GM19099 (cell line): Measurements from ENCODE around the gene BZW2.

Source experiments
- POLR2A ChIP-seq: IDR thresholded peaks from 3 replicates; pipeline ENCODE4 v1.6.1; 2011; ENCODE audit warnings: low read depth; ENCODE audit not compliant: insufficient read length; ENCODE audit errors: extremely low read depth

BZW2 gene

DNA sequence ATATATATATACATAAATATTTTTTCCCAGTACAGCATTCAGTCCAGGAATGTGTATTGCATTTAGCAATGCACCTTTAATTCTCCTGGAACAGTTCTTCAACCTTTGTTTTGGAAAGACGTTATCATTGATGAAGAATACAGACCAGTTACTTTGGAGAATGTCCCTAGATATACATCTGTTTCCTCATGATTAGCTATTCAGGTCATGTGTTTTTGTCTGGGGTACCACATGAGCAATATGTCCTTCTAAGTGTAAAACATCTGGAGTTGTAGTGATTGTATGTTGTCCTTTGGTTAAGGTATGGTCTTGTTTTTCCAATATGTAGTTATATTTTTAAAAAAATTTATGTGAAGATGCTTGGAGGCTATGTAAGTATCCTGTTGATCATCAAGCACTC is 10.2 kb downstream of the BZW2 start:
- no peak for TF ChIP-seq POLR2A

DNA sequence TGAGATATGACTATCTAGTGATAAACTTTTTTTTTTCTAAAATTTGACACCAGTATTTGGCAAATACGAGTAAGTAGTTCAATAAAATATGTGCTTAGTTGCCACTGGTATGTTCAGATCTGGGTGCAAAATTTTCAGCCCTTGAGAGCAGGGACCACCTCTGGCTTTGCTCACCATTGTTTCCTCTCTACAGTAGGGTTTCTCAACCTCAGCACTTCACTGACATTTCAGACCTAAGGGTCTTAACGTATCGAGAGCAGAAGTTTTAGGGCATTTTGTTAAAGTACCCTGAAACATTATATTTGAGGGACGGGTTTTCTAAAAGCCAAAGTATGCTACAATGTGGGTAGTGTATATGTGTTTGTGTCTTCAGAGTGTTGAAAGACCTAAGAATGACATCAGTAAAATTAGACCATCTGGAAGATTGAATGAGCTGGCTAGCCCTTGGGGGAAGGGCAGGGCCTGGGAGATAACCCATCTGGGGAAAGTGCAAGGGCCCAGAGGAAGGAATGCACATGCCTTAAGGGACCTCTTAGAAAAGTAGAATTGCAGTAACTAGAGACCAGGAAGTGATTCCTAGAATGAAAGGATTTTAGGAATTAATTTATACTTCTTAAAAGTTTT is 11.8 kb downstream of the BZW2 start:
- TF ChIP-seq POLR2A, result no peak

DNA sequence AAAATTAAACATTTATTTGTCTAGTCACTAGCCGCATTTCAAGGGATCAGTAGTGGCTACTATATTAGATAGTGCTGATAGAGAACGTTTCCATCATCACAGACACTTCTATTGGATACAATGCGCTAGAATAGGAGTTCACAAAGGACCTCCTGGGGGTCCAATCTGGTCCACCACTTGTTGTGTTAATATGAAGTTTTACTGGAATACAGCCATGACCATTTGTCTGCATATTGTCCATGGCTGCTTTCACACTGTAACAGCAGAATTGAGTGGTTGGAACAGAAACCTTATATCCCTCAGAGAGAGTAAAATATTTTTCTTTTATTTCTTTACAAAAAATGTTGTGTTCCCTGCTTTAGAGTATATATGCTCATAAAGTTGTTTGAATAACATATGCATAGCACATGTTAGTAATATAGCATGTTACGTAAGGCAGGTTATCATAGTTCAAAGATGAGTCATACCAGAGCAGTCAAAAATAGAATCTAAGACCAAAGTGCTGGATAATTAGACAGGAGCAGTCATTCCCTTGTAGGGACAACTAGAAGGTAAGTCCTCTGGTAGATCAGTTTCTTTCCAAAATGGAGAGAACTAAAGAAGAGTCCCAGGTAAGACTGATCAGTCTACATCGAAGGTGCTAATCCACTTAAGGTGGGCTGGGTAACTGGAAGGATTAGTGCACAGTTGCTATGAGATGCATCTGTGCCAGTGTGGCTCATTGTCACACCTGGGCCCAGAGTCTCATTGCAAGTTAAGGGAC is 14.9 kb downstream of the BZW2 start:
- no peak for TF ChIP-seq POLR2A

DNA sequence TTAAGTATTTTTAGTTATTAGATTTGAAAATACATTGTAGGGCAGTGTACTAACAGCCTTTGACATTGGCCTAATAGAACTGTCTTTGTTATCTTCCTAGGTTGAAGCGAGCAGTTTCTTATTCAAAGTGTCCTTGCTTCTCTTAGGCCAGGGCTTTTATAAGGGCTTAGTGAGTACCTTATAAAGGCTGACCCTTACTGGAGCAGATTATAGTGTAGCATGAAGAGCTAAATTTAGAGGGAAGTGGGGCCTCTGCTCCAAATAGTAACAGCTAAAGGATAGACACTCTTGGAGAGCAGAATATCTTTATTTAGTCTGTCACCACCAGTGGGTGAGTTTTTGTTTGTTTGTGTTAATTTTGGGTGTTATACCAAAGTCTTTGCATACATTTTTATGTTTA is 15.9 kb downstream of the BZW2 start:
- no peak for TF ChIP-seq POLR2A

DNA sequence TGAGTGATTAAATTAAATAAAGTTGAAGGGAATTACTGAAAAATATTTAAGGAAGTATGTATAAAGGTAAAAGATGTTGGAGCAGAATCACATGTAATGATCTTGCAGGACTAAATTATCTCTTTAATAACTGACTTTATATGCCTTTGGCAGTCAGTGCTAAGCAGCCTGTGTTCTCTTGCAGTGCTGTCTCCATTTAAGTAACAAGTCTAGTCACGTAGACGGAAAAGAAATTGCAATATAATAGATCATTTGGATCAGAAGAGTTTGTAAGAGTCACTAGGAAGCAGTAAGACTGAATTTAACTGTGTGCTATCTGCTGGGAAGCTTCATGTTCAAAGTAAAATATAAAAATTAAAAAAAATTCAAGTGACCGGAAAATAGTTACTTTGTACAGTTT is 21.4 kb downstream of the BZW2 start:
- TF ChIP-seq POLR2A, result no peak

DNA sequence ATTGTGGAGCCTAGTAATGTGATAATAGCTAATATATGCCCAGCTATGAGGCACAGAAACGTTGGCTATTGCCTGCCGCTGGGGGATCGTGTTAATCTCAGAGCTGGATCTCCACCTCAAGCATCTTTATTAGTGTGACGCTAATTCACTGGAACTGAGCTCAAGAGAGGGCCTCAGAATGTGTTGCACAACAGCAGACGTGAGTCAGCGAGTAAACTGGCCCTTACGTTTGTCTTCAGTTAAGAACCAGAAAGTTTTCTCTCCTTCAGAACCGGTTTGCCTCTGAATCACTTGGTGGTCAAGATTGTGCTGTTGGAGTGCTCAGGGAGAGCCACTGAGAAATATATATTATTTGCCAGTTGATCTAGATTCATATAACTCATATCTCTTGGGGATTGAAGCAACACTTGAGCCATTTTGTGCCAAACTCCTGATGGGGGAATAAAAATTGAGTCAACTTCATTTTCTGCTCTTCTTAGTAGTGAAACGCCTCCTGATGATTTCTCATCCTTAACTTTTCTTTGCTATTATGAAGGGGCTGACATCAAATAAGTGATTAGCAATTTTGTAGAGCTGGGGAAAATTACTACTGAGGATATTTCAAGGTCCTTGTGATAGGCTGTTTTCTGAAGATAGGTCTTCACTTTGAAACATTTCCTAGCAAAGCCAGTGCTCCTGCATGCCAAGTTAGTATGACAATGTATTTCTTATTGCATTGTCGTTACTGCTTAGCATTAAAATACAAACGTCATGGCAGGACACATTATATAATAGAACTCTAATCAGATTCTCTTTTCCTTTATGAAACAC is 22.3 kb downstream of the BZW2 start:
- no peak for TF ChIP-seq POLR2A

DNA sequence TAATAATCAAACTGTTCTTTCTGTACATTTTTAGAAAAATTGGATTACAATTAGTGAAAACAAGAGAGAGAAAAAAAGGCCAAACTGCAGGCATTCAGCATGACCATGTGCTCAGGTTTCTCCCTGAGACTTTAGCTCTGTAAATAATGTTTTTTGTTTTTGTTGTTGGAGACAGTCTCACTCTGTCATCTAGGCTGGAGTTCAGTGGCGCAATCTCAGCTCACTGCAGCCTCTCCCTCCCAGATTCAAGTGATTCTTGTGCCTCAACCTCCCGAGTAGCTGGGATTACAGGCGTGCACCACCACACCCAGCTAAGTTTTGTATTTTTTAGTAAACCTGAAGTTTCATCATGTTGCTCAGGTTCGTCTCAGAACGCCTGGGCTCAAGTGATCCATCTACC is 23.0 kb downstream of the BZW2 start:
- TF ChIP-seq POLR2A, result no peak

DNA sequence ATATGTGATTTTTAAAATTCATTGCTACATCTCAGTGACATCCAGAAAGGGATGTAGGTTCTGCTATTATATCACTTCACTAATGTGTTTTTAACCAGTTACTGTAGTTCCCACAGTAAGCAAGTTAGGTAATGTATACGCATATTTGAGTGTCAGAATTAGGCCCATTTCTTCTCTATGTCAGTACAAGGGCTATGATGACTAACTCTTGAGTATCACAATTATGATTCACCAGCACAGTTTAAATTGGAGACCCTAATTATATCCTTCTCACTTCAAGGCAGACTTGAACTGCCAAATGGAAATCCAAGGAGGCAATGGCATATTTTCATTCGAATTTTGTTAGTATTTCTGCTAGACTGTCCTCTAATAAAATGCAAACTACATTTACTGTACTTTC is 23.6 kb downstream of the BZW2 start:
- TF ChIP-seq POLR2A, result no peak

DNA sequence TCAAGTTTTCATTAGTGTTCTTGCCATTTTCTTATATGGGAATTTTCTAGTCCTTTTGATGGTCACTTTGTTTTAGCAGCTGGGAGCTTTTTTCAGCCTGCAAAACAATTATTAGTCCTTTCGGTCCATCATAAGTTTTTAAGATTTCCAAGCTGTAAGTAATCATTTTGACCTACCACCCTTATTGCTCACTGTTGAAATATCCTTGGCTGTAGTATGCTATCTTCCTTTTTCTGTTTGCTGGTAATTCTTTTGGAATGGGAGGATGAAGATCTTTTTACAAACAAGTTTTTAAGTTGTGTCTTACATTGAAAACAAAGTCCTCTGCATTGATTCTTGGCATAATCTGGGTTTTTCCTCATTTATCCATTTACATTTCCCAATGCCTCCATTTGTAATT is 24.0 kb downstream of the BZW2 start:
- no peak for TF ChIP-seq POLR2A

DNA sequence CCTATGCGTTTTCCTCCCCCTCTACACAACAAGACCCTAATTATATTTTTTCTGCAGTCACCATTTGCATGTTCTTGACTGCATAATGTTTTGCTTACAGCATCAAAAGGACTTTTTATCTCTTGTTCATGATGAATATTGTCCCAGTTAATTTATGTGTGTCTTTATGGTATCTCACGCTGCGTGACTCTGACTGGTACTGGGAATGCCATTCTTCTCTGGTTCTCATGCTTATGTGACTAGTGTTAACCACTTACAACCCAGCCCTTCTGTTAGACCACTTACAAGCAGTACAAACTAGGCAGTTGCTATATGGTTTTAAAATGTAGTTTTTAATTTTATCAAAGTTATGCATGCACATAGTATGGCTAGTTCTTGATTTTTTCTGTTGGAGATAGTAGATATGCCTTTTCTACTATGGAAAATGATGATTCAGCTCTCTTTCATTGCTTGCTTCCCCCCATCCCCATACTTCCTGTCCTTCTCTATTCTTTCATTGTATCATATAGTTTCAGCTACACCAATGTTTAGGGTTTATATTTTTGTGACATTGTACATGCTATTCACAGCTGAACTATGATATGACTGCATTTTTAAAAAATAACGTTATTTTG is 24.9 kb downstream of the BZW2 start:
- no peak for TF ChIP-seq POLR2A

DNA sequence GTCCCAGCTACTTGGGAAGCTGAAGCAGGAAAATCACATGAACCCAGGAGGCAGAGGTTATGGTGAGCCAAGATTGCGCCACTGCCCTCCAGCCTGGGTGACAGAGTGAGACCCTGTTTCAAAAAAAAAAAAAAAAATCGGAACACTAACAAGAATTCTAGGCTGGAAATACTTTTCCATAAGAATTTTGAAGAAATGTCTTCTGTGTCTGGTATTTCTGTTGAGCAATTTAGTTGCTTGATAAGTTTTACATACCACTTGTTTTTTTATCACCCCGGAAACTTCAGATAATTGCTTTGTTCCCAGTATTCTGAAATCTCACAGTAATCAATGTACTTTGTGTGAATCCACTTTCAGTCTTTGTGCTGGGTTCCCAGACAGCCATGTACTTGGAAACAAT is 25.8 kb downstream of the BZW2 start:
- no peak for TF ChIP-seq POLR2A

DNA sequence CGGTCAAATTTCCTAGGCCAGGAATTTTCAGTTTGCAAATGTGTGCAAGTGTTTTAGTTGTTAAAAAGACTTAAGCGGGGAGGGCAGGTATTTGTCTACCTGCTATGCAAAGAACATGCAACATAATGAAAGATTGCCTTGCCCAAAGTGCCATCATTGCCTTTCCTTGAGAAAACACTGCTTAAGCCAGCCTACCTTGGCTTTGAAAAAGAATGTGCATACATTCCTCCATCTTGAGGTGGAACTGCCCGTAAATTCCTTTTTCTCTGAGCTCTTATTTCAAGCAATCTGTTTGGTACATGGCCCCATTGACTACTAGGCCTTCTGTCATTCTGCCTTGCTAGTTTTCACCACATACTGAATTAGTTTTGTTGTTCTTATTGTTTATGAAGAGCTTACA is 29.3 kb downstream of the BZW2 start:
- TF ChIP-seq POLR2A, result no peak

DNA sequence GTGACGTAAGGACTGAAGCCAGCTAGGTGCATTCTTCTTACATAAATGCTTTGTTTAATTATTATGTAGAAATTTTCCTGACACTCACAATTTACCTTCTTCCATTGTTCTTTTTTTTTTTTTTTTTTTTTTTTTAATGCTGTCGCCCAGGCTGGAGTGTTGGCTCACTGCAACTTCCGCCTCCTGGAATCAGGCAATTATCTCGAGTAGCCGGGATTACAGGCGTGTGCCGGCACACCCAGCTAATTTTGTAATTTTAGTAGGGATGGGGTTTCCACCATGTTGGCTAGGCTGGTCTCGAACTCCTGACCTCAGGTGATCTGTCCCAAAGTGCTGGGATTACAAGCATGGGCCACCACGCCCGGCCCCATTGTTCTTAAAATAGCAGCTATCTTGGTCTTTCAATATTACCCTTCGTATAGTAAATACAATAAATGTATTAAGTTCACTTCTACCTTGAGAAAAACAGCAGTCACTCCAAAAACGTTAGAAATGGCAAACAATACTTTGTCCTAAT is 32.1 kb downstream of the BZW2 start:
- no peak for TF ChIP-seq POLR2A

DNA sequence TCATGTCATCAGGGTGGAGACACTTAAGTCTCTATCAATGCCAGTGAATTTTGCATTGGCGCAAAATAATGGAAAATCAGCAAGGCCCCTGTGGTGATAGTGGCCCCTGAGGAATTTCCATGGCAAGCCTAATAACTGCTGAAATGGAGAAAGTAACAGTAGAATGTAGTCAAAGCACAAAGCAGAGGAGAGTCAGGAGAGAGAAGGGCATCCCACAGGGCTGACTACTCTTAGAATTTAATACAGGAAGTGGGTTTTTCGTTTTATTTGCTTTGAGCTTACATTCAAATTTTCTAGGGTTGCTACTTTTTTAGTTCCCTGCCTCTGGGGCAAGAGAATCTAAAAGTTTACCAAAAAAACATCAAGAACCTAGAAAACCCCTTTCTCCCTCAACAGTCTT is 39.0 kb downstream of the BZW2 start:
- no peak for TF ChIP-seq POLR2A

DNA sequence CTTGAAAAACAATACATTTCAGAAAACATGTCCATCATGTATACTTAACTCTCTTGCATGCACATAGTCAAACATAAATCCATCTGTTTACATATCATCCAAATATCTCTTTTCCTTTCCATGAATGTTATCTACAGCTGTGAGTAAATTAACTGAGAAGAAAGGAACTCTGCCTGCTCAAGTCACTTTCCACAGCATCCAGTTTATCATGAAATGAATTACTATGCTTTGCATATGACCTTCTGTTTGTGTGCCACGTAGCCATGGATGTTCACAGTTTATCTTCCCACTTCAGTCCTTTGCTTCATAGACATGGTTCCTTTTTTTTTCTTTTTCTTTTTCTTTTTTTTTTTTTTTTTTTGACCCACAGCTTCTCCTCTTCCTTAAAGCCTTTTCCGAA is 39.6 kb downstream of the BZW2 start:
- TF ChIP-seq POLR2A, result no peak
